Right atrium auricular region (tissue), 2 donors: Measurements from ENCODE around the gene TMEM184B. TPM values are rescaled to one million over a fixed set of nuclear protein-coding genes. Genes with fewer than 3 reads are reported as not detected.
A peak's percentile ranks its signal among the peaks of the same experiment; 100 is the strongest.

Source experiments
- DNase-seq: peaks from one replicate; pipeline ENCODE4 v3.0.0-alpha.2; 2019; ENCODE audit warnings: low spot score
- H3K27ac ChIP-seq, 2 donors: fragments of 200-600 bp; sonication (generic); 1 replicate in 1 of 2; 2 replicates in 1 of 2; pipeline ENCODE4 v1.5.1; 2016 to 2019
- H3K27me3 ChIP-seq, 2 donors: fragments of 200-600 bp; sonication (generic); one replicate each; pipeline versions ENCODE4 v1.5.1 to v1.6.0; 2017 to 2019
- H3K36me3 ChIP-seq: fragments of 200-600 bp; sonication (generic); one replicate; pipeline ENCODE4 v1.5.1; 2016
- H3K4me1 ChIP-seq, 2 donors: fragments of 200-600 bp; sonication (generic); one replicate each; pipeline versions ENCODE4 v1.5.1 to v1.6.0; 2017 to 2019
- H3K4me3 ChIP-seq, 2 donors: fragments of 200-600 bp; sonication (generic); 1 replicate in 1 of 2; 2 replicates in 1 of 2; pipeline ENCODE4 v1.5.1; 2017 to 2019; ENCODE audit warnings: mild to moderate bottlenecking in 1 of 2, moderate library complexity in 1 of 2
- H3K9me3 ChIP-seq, 2 donors: fragments of 200-600 bp; sonication (generic); one replicate each; pipeline ENCODE4 v1.5.1; 2019
- total RNA-seq, 2 donors: library from RNA; depleted of rRNA; stranded (reverse); fragments of >200 nt; gene quantifications; one replicate each; pipeline ENCODE4 v1.1.0, GENCODE V29; 2016
- TF ChIP-seq, protein P1 (sequence below), 2 donors: fragments of 200-600 bp; sonication (generic); IDR thresholded peaks; one replicate each; pipeline ENCODE4 v1.5.1; 2019; ENCODE audit warnings: antibody characterized with exemption in 2 of 2

The TMEM184B gene
- total RNA-seq, 2 donors from 2014 or later = 51.2 to 76.1 TPM

DNA sequence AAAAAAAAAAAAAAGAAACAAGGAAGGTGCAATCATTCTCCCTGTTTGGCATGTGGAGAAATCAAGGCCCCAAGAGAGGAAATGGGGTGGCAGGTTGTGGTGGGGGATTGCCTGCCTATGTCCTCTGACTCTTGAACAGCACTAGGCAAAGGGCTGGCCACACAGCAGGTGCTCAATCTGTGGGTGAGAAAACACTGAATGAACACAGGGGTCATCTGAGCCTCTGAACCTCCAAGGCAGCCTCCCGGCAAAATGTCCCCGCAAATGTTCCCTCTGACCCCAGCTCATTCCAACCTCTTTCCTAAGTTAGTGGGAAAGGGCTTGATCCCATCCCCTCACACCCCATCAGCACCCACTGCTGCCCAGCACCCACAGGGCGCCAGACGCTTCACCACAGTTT, 95.8 kb downstream of the TMEM184B start:
- H3K4me1 ChIP-seq = peaks cover 0 to 62% of the 10 kb centered on the region in 2 donors
- DNase-seq = no peak
- H3K4me3 ChIP-seq = no peak overlapping the region
- H3K27me3 ChIP-seq = no peaks in the 10 kb centered on the region
- TF ChIP-seq, protein P1, sequence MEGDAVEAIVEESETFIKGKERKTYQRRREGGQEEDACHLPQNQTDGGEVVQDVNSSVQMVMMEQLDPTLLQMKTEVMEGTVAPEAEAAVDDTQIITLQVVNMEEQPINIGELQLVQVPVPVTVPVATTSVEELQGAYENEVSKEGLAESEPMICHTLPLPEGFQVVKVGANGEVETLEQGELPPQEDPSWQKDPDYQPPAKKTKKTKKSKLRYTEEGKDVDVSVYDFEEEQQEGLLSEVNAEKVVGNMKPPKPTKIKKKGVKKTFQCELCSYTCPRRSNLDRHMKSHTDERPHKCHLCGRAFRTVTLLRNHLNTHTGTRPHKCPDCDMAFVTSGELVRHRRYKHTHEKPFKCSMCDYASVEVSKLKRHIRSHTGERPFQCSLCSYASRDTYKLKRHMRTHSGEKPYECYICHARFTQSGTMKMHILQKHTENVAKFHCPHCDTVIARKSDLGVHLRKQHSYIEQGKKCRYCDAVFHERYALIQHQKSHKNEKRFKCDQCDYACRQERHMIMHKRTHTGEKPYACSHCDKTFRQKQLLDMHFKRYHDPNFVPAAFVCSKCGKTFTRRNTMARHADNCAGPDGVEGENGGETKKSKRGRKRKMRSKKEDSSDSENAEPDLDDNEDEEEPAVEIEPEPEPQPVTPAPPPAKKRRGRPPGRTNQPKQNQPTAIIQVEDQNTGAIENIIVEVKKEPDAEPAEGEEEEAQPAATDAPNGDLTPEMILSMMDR (IDR thresholded peaks at IDR 0.05) = no peak
- H3K9me3 ChIP-seq = no peaks in the 10 kb centered on the region
- H3K36me3 ChIP-seq = no peaks in the 10 kb centered on the region
- peak overlapping the region; percentile 83 to 97 for H3K27ac ChIP-seq

DNA sequence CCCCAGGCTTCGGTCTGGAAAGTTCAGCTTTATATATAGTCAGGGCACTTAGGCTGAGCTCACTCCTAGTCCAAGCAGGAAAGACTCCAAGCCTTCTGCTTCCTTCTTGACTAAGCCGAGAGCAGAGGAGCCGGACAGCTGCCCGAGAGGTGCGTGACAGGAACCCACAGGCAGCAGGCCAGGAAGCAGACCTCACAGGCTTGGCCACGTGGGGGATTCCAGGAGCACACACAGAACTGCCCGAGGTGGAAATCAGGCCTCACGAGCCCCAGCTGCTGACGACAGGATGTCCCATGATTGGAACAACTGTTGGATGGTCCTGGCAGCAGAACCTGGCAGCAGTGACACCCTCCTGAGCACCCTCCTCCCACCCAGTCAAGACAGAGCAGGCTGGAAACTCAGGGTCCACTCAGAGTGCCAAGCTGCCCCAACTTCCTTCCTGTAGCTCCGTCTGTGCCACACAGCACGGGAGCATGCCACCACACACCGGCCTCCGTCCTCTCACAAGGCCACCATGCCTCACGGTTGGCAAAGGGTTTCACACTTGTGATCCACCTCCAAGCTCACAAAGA, 96.6 kb downstream of the TMEM184B start:
- Histone ChIP-seq H3K27ac (peak overlapping the region; percentile 83 to 97), H3K36me3 (no peaks in the 10 kb centered on the region), H3K4me1 (peaks cover 0 to 61% of the 10 kb centered on the region in 2 donors), H3K27me3 (no peaks in the 10 kb centered on the region), H3K4me3 (no peak overlapping the region), H3K9me3 (no peaks in the 10 kb centered on the region)
- DNase-seq = peak; percentile 87
- TF ChIP-seq, protein P1 (IDR thresholded peaks at IDR 0.05) = no peak

DNA sequence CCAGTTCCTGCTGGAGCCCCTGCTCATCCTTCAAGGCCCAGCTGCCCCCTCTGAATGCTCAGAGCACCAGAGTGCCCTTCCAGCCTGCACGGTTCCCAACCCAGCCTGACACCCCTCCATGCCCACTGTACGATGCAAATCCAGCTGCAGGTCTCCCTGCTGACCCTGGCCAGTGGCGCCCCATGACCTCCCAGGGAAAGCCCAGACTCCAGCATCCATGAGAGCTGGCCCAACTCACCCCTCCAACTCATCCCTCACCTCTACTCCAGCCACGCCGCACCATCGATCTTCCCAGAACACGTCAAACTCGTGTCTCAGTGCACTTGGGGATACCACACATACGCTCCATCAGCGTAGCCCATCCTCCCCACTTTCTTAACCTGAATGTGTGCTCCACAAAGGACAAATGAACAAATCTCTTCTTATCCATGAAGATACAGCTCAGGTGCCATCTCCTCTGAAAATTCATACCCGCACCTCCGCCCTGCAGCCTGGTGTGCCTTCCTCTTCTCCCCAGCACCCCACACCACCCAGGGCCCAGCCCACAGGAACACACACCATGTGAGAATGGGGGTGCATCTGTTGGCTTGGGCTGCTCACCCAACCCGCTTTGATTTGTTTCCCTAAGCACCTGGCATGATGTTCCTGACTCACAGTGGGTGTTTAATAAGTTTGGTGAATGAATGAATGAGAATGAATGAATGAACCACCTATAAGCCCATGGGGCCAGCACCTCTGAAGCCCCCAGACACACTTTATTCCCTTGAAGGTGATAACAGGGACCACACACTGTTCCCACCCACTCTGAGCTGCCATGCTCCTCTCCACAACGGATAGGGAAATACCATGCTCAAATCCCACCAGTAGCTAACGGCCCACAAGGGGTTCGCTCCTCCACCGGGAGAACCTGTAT, 97.3 kb downstream of the TMEM184B start:
- Histone ChIP-seq H3K36me3 (no peaks in the 10 kb centered on the region), H3K9me3 (no peaks in the 10 kb centered on the region), H3K27me3 (no peaks in the 10 kb centered on the region), H3K4me3 (no peak overlapping the region), H3K27ac (peak overlapping the region; percentile 83 to 97), H3K4me1 (peaks cover 0 to 59% of the 10 kb centered on the region in 2 donors)
- DNase-seq = no peak
- TF ChIP-seq, protein P1 (IDR thresholded peaks at IDR 0.05) = no peak

DNA sequence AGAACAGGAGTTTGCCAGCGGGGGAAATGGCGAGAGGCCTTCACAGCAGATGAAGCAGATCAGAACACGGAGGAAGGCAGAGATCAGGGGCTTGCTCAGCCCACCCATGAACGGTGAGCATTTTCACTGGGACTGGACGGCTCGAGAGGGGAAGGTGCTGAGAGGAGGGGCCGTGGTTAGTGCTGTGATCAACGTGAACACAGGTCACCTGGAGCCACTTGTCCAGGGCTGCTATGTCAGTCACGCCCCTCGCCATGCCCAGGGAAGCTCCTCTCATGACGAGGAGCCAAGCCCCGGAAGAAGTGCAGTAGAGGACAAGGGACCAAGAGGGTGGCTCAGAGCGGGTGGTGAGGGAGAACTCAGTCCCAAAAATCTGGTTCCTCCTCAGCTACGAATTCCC, 98.2 kb downstream of the TMEM184B start:
- Histone ChIP-seq H3K4me1 (peaks cover 0 to 62% of the 10 kb centered on the region in 2 donors), H3K27me3 (no peaks in the 10 kb centered on the region), H3K36me3 (no peaks in the 10 kb centered on the region), H3K27ac (peak overlapping the region in 1 of 2 donors; percentile 97), H3K9me3 (no peaks in the 10 kb centered on the region), H3K4me3 (no peak overlapping the region)
- DNase-seq = no peak
- TF ChIP-seq, protein P1 (IDR thresholded peaks at IDR 0.05) = no peak

DNA sequence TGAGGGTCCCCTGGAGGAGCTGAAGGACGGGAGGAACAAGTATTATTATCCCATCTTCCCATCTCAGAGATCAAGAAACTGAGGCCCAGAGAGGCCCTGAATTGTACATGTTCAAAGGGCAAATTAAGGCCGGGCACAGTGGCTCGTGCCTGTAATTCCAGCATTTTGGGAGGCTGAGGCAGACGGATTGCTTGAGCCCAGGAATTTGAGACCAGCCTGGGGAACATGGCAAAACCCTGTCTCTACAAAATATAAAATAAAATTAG, 99.2 kb downstream of the TMEM184B start:
- H3K27ac ChIP-seq = peak overlapping the region in 1 of 2 donors; percentile 81
- no peaks in the 10 kb centered on the region for H3K9me3 ChIP-seq

More for the DNA sequence above, 99.2 kb downstream of the TMEM184B start:
- H3K36me3 ChIP-seq = no peaks in the 10 kb centered on the region
- H3K4me1 ChIP-seq = peaks cover 0 to 67% of the 10 kb centered on the region in 2 donors
- DNase-seq = no peak
- no peak overlapping the region for H3K4me3 ChIP-seq
- TF ChIP-seq, protein P1 (IDR thresholded peaks at IDR 0.05) = no peak
- no peaks in the 10 kb centered on the region for H3K27me3 ChIP-seq
